ENCODE data around the gene KAZN.

The KAZN gene

DNA sequence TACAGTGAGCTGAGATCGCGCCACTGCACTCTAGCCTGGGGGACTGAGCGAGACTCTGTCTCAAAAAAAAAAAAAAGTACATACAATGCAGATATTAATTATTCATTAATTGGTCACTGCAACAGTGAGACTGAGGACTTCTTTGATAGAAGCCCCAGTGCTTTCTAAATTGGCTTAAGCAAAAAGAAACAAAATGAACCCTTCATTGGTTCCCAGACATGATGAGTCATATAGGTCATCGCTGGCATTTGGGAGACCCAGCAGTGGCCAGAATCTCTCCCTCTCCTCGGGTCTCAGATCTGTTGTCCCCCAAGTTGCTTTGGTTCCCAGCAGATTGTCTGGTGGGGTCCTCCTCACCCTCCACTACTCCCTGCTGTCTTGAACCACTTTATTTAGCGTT is 144.9 kb downstream of the KAZN start:
- no peak for DNase-seq (ENCODE audit: low read depth)
- no peak overlapping the region for H3K4me3 ChIP-seq (ENCODE audit: low read depth, low read length)
- TF ChIP-seq, protein P1, sequence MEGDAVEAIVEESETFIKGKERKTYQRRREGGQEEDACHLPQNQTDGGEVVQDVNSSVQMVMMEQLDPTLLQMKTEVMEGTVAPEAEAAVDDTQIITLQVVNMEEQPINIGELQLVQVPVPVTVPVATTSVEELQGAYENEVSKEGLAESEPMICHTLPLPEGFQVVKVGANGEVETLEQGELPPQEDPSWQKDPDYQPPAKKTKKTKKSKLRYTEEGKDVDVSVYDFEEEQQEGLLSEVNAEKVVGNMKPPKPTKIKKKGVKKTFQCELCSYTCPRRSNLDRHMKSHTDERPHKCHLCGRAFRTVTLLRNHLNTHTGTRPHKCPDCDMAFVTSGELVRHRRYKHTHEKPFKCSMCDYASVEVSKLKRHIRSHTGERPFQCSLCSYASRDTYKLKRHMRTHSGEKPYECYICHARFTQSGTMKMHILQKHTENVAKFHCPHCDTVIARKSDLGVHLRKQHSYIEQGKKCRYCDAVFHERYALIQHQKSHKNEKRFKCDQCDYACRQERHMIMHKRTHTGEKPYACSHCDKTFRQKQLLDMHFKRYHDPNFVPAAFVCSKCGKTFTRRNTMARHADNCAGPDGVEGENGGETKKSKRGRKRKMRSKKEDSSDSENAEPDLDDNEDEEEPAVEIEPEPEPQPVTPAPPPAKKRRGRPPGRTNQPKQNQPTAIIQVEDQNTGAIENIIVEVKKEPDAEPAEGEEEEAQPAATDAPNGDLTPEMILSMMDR (conservative IDR thresholded peaks at IDR 0.05; ENCODE audit: low read depth, low read length): no peak

DNA sequence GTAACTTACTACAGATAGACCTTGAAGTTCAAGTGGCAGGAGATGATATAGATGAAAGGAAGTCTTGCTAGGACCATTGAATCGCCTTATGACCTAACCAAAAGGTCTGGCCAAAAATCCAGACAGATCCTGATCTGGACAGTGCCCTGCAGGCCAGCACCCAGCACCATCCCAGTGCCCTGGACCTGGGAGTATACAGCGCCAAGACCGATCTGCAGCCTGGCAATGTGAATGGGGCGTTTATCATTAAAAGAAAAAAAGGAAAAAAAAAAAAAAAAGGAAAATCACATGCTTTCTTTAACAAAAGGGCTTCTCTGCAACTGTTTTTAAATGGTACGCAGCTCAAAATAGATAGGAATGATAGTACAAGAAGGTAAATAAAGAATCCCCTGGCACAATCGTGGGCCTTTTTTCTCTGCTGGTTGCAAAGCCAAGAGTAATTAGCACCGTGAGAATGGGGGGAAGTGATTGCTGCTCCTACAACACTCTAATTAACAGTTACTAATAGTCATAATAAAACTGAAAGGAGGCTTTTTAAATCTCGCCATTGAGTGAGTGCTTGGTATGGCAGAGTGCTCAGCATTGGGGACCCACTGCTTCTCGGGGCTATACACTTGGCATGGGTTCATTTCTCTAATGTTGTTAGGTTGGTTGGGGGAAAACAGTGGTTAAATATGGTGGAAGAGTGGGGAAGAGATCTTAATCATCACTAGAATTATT is 146.7 kb downstream of the KAZN start:
- H3K4me3 ChIP-seq (ENCODE audit: low read depth, low read length): no peak overlapping the region
- TF ChIP-seq, protein P1 (conservative IDR thresholded peaks at IDR 0.05; ENCODE audit: low read depth, low read length): no peak
- DNase-seq (ENCODE audit: low read depth): no peak

DNA sequence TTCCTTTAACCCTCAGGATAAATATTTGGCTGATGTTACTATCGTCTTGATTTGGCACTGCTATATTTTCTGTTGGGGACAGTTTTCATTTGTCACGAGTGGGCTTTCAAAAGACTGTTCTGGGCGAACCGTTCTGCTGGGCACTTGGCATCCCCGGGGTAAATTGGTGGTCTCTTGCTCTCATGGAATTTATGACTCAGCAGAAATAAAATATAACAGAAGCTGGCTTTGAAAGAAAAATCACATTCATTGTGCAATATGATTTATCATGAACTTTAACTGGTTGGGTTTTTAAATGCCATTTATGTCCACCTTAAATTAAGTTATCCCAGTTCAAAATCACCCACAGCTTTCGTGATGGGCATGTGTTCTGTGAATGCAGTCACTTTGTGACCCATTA is 147.3 kb downstream of the KAZN start:
- no peak overlapping the region for H3K4me3 ChIP-seq (ENCODE audit: low read depth, low read length)
- no peak for DNase-seq (ENCODE audit: low read depth)
- TF ChIP-seq, protein P1 (conservative IDR thresholded peaks at IDR 0.05; ENCODE audit: low read depth, low read length): no peak

DNA sequence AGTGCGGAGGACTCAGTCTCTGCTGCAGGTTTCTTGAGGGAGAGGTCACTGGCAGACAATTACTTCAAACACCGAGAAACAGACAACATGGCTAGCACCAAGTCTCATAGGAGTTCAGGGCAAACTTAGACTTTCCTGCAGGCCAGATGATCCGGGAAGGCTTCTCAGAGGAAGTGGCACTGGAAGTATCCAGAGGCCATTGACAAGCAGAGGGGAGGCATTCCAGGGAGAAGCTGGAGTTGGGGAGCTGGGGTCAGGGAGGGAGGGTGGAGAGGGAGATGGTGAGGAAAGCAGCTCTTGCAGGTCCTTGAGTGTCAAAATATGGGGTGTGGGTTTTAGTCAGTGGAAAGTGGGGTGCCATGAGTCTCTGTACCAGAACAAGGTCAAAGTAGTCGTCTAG is 147.9 kb downstream of the KAZN start:
- no peak for DNase-seq (ENCODE audit: low read depth)
- H3K4me3 ChIP-seq (ENCODE audit: low read depth, low read length): no peak overlapping the region
- TF ChIP-seq, protein P1 (conservative IDR thresholded peaks at IDR 0.05; ENCODE audit: low read depth, low read length): no peak

DNA sequence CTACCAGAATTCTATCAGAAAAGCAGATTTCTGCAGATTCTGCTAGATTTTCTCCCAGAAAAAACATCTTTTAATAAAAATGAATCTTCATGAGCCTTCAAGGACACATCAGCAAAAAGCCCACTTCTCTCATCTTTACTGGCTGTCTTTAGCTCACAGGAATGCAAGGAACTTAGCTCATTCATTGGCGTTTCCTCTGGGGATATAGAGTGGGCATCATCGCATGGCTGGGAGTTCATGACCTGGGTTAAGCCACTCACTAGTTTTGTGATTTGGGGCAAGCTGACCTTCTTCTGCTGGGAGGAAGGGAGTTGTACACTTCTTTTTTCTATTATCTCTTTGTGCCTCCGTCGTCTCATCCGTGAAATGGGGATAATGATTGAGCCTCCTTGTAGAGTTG is 149.7 kb downstream of the KAZN start:
- no peak overlapping the region for H3K4me3 ChIP-seq (ENCODE audit: low read depth, low read length)
- TF ChIP-seq, protein P1 (conservative IDR thresholded peaks at IDR 0.05; ENCODE audit: low read depth, low read length): no peak
- no peak for DNase-seq (ENCODE audit: low read depth)

DNA sequence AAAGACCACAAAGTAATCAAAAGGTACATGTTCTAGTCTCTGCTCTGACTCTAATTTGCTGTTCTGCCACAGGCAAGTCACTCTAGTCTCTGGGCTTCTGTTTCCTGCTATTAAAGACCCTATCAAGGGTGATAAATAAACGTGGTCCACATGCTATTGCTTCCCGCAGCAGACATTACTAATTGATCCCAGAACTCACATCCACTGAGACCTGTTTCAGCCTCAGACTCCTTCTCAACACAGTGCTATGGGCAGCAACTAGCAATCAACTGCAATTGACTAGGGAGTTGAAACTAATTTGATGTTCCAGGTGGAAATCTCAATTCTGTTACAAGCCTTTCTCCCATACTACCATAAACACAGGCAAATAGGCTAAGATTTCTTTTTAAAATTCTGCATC is 150.5 kb downstream of the KAZN start:
- TF ChIP-seq, protein P1 (conservative IDR thresholded peaks at IDR 0.05; ENCODE audit: low read depth, low read length): no peak
- DNase-seq (ENCODE audit: low read depth): no peak
- H3K4me3 ChIP-seq (ENCODE audit: low read depth, low read length): no peak overlapping the region

DNA sequence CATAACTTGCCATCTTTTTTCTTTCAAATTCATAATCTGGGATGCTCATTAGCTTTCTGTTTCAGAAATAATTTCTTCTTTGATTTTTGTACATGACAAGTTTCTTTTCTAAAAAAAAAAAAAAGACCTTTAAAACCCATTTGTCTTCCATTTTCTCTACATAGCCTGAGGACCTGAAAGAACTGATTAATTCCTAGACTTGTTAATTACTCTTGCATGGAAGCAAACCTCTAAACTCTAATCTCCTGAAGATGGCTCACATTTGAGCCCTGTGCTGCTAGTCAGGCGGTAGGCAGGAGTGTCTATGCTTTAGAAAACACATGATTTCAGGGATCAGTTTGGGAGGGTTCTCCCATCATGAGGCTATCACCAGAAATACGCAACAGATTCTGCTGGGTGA is 152.0 kb downstream of the KAZN start:
- TF ChIP-seq, protein P1 (conservative IDR thresholded peaks at IDR 0.05; ENCODE audit: low read depth, low read length): no peak
- DNase-seq (ENCODE audit: low read depth): no peak

More for the DNA sequence above, 152.0 kb downstream of the KAZN start:
- H3K4me3 ChIP-seq (ENCODE audit: low read depth, low read length): no peak overlapping the region

Data from choroid plexus epithelial cell (primary cell).